ENCODE results near the gene CDK17. TPM values are rescaled to one million over a fixed set of nuclear protein-coding genes. Genes with fewer than 3 reads are reported as not detected.
"Not testable (repeated sequence)": the region's sequence is repeated elsewhere in the genome, so short reads cannot be mapped to it uniquely, and the experiment has no call there.

CDK17 gene
- total RNA-seq, 2 donors from 2014 or later = 34.7 to 79.5 TPM

DNA sequence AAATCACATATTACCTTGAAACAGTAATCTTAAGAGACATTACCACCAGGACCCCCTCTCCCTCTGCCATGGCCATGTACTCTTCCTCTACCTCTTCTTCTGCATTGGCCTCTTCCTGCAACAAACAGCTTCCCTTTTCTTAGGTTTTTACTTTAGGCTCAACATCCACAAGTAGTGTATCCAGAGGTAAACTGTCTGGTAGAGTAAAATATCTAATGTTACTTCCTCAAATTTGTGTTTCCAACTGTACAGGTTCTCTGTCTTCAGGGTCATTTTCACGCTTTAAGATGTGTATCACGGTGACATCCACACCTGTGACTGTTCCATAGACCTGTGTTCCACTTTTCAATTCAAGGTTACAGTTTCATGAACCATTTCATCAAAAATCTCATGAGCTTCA lies 13.4 kb downstream of the CDK17 start:
- H3K4me3 ChIP-seq = no peak overlapping the region
- H3K36me3 ChIP-seq = no peaks in the 10 kb centered on the region
- no peaks in the 10 kb centered on the region for H3K9me3 ChIP-seq
- H3K27me3 ChIP-seq (replicated peaks; ENCODE audit: insufficient read depth) = no peaks in the 10 kb centered on the region
- WGBS = 96% methylated on average over 2 of the region's 2 CpGs
- no peak overlapping the region for H3K27ac ChIP-seq
- peaks cover 4% of the 10 kb centered on the region for H3K4me1 ChIP-seq (replicated peaks)
- TF ChIP-seq POLR2A (IDR thresholded peaks at IDR 0.05) (no peak), POLR2AphosphoS5 (IDR thresholded peaks at IDR 0.05) (no peak)
- TF ChIP-seq, protein P1, sequence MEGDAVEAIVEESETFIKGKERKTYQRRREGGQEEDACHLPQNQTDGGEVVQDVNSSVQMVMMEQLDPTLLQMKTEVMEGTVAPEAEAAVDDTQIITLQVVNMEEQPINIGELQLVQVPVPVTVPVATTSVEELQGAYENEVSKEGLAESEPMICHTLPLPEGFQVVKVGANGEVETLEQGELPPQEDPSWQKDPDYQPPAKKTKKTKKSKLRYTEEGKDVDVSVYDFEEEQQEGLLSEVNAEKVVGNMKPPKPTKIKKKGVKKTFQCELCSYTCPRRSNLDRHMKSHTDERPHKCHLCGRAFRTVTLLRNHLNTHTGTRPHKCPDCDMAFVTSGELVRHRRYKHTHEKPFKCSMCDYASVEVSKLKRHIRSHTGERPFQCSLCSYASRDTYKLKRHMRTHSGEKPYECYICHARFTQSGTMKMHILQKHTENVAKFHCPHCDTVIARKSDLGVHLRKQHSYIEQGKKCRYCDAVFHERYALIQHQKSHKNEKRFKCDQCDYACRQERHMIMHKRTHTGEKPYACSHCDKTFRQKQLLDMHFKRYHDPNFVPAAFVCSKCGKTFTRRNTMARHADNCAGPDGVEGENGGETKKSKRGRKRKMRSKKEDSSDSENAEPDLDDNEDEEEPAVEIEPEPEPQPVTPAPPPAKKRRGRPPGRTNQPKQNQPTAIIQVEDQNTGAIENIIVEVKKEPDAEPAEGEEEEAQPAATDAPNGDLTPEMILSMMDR (IDR thresholded peaks at IDR 0.05) = no peak
- DNase-seq (ENCODE audit: low spot score) = no peak
- intact Hi-C loops (cut with DNase I) = no loop called here

DNA sequence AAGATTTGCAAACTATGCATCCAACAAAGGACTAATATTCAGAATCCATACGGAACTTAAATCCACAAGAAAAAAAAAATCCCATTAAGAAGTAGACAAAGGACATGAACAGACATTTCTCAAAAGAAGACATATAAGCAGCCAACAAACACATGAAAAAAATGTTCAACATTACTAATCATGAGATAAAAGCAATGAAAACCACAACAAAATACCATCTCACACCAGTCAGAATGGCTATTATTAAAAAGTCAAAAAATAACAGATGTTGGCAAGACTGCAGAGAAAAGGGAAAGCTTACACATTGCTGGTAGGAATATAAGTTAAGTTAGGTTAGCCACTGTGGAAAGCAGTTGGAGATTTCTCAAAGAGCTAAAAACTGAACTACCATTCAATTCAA lies 16.2 kb downstream of the CDK17 start:
- intact Hi-C loops (cut with DNase I) = no loop called here
- Histone ChIP-seq H3K27ac (no peak overlapping the region), H3K9me3 (no peaks in the 10 kb centered on the region), H3K27me3 (replicated peaks; ENCODE audit: insufficient read depth) (no peaks in the 10 kb centered on the region), H3K4me3 (no peak overlapping the region), H3K36me3 (no peaks in the 10 kb centered on the region), H3K4me1 (replicated peaks) (peaks cover 4% of the 10 kb centered on the region)
- WGBS = 93% methylated on average over 1 of the region's 1 CpG
- no peak for DNase-seq (ENCODE audit: low spot score)
- TF ChIP-seq POLR2AphosphoS5 (IDR thresholded peaks at IDR 0.05) (no peak), POLR2A (IDR thresholded peaks at IDR 0.05) (no peak)
- TF ChIP-seq, protein P1 (IDR thresholded peaks at IDR 0.05) = no peak

DNA sequence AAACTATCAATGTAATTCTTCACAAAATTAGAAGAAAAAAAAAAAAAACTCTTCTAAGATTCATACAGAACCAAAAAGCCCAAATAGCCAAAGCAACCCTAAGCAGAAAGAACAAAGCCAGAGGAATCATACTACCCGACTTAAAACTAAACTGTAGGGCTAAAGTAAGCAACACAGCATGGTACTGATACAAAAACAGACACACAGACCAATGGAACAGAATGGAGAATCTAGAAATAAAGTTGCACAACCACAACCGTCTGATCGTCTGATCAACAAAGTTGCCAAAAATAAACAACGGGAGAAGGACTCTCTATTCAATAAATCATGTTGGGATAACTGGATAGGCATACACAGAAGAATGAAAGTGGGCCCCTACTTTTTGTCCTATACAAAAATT lies 16.9 kb downstream of the CDK17 start:
- TF ChIP-seq POLR2A (IDR thresholded peaks at IDR 0.05) (no peak), POLR2AphosphoS5 (IDR thresholded peaks at IDR 0.05) (no peak)
- TF ChIP-seq, protein P1 (IDR thresholded peaks at IDR 0.05) = no peak
- WGBS = 65% methylated on average over 4 of the region's 4 CpGs

DNA sequence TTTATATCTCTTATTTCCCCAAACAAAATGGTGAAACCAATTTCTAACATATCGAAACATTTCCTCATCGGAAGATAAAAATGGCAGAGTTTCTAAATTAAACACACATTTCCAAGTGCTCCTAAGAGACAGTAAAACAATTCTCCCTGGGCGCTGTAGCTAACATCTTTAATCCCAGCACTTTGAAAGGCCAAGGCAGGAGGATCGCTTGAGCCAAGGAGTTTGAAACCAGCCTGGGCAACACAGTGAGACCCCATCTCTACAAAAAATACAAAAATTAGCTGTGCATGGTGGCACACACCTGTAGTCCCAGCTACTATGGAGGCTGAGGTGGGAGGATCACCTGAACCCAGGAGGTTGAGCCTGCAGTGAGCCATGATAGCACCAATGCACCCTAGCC lies 20.5 kb downstream of the CDK17 start:
- H3K36me3 ChIP-seq; H3K4me1 ChIP-seq (replicated peaks); H3K4me3 ChIP-seq; H3K27ac ChIP-seq; H3K9me3 ChIP-seq; intact Hi-C loops (cut with DNase I); DNase-seq (ENCODE audit: low spot score); H3K27me3 ChIP-seq (replicated peaks; ENCODE audit: insufficient read depth): not testable (repeated sequence)
- 99% methylated on average over 4 of the region's 4 CpGs for WGBS

More for the DNA sequence above, 16.9 kb downstream of the CDK17 start:
- no peaks in the 10 kb centered on the region for H3K36me3 ChIP-seq
- H3K4me3 ChIP-seq = no peak overlapping the region
- DNase-seq (ENCODE audit: low spot score) = no peak
- H3K9me3 ChIP-seq = no peaks in the 10 kb centered on the region
- peaks cover 3% of the 10 kb centered on the region for H3K4me1 ChIP-seq (replicated peaks)
- intact Hi-C loops (cut with DNase I) = no loop called here
- no peaks in the 10 kb centered on the region for H3K27me3 ChIP-seq (replicated peaks; ENCODE audit: insufficient read depth)
- H3K27ac ChIP-seq = no peak overlapping the region

DNA sequence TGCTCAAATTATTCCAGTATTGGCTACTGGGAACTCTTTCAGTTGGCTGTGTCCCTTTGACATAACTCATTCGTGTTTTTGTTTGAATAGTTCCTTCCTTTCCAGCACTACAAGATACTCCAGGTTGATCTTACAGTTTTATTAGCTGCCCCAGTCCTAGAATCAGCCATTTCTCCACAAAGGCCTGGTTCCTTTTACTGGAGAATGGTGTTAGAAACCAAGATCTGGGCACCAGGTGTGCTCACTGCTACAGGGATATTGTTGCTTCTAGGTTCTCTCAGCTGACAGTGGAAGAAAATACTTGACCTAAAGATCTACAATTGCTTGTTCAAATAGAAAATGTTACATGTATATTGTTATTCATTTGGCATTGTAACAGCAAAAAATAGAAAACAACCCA lies 21.9 kb downstream of the CDK17 start:
- Histone ChIP-seq H3K27ac (no peak overlapping the region), H3K9me3 (no peaks in the 10 kb centered on the region), H3K4me1 (replicated peaks) (no peaks in the 10 kb centered on the region), H3K36me3 (no peaks in the 10 kb centered on the region), H3K27me3 (replicated peaks; ENCODE audit: insufficient read depth) (no peaks in the 10 kb centered on the region), H3K4me3 (no peak overlapping the region)
- intact Hi-C loops (cut with DNase I) = no loop called here
- TF ChIP-seq POLR2AphosphoS5 (IDR thresholded peaks at IDR 0.05) (no peak), POLR2A (IDR thresholded peaks at IDR 0.05) (no peak)
- TF ChIP-seq, protein P1 (IDR thresholded peaks at IDR 0.05) = no peak
- WGBS = 24% methylated on average over 1 of the region's 1 CpG
- DNase-seq (ENCODE audit: low spot score) = no peak

All from prostate gland (tissue), 2 donors.